GM12878 (cell line): ENCODE measurements around the gene POFUT2. TPM values are rescaled to one million over a fixed set of nuclear protein-coding genes. Genes with fewer than 3 reads are reported as not detected.

ENCODE experiments used
- ATAC-seq: fragments of 200-7000 bp; cut with Tn5 transposase; 3 replicates; pipeline ENCODE4 v1.9.1; 2020; ENCODE audit warnings: mild to moderate bottlenecking, moderate library complexity
- BruUV-seq: library from RNA; stranded (reverse); fragments of 400-500 nt; replicated peaks from 2 replicates; lab custom pipeline; 2021; lab: Mats Ljungman, UMichigan
- CTCF ChIA-PET: fragments of 300-600 bp; sonication (Branson Sonifier 250); formaldehyde crosslinking; extraction: SDS; loops from one replicate; lab custom pipeline; 2021; ENCODE audit warnings: inconsistent platforms; lab: Yijun Ruan, JAX
- POLR2A ChIA-PET: fragments of 350-600 bp; formaldehyde crosslinking; extraction: SDS; loops from one replicate; lab custom pipeline; 2021; ENCODE audit warnings: inconsistent platforms; lab: Charles Lee
- RAD21 ChIA-PET: fragments of 300-600 bp; sonication (Branson Sonifier 250); formaldehyde crosslinking; loops from one replicate; lab custom pipeline; 2023; ENCODE audit warnings: antibody characterized with exemption; ENCODE audit not compliant: unreplicated experiment; lab: Charles Lee
- SMC1A ChIA-PET: fragments of 300-600 bp; sonication (Branson Sonifier 250); formaldehyde crosslinking; loops from one replicate; lab custom pipeline; 2023; ENCODE audit not compliant: unreplicated experiment, uncharacterized antibody; lab: Charles Lee
- DNase-seq: peaks from one replicate; pipeline ENCODE4 v3.0.0-alpha.2; 2011; ENCODE audit warnings: low read depth, low spot score
- FAIRE-seq: peaks from 3 replicates; lab custom pipeline; 2011; peaks lifted over from hg19 to GRCh38; lab: Jason Lieb, UNC
- H2AFZ ChIP-seq: 2 replicates; pipeline ENCODE4 v1.6.0; 2011; ENCODE audit warnings: low read depth, low read length, control low read depth; ENCODE audit not compliant: control insufficient read depth
- H3K27ac ChIP-seq: 2 replicates; pipeline ENCODE4 v1.5.1; 2011; ENCODE audit warnings: control low read depth; ENCODE audit not compliant: control insufficient read depth, insufficient read depth
- H3K27me3 ChIP-seq, 2 experiments: replicated peaks in 1 of 2; 2 replicates each; pipeline versions ENCODE4 v1.6.0 to v1.6.1; 2011; ENCODE audit warnings: low read length in 1 of 2; ENCODE audit not compliant: control insufficient read depth in 2 of 2, insufficient read depth in 2 of 2
- H3K36me3 ChIP-seq, 2 experiments: 2 replicates each; pipeline ENCODE4 v1.5.1; 2011; ENCODE audit warnings: low read length in 1 of 2; ENCODE audit not compliant: control insufficient read depth in 2 of 2, insufficient read depth in 2 of 2
- H3K4me1 ChIP-seq: 2 replicates; pipeline ENCODE4 v1.6.1; 2011; ENCODE audit warnings: mild to moderate bottlenecking, low read length, moderate library complexity, mixed read lengths; ENCODE audit not compliant: control insufficient read depth, insufficient read depth
- H3K4me2 ChIP-seq: 2 replicates; pipeline ENCODE4 v1.6.0; 2011; ENCODE audit warnings: control low read depth; ENCODE audit not compliant: control insufficient read depth, insufficient read depth
- H3K4me3 ChIP-seq: fragments of 200-600 bp; sonication (generic); 2 replicates; pipeline ENCODE4 v1.5.1; 2016
- H3K79me2 ChIP-seq: 2 replicates; pipeline ENCODE4 v1.6.0; 2011; ENCODE audit warnings: low read length; ENCODE audit not compliant: control insufficient read depth, insufficient read depth
- H3K9ac ChIP-seq: 2 replicates; pipeline ENCODE4 v1.8.0; 2011; ENCODE audit warnings: low read length, control low read depth, mixed read lengths; ENCODE audit not compliant: control insufficient read depth, insufficient read depth
- H3K9me3 ChIP-seq: replicated peaks from 3 replicates; pipeline ENCODE4 v1.5.1; 2011; ENCODE audit warnings: mild to moderate bottlenecking, low read length; ENCODE audit not compliant: control insufficient read depth, insufficient read depth
- H4K20me1 ChIP-seq: 2 replicates; pipeline ENCODE4 v1.6.0; 2011; ENCODE audit not compliant: control insufficient read depth, insufficient read depth
- CEBPB ChIP-seq, 2 experiments: fragments of 150-350 bp in 1 of 2; IDR thresholded peaks; 2 replicates each; pipeline ENCODE4 v1.6.1; 2012 to 2014; ENCODE audit warnings: low read depth in 2 of 2, low read length in 2 of 2, borderline replicate concordance in 1 of 2, inconsistent platforms in 1 of 2
- EED ChIP-seq: sonication (generic); IDR thresholded peaks from 2 replicates; pipeline ENCODE4 v1.6.1; 2016; ENCODE audit warnings: antibody characterized with exemption, low read depth
- EZH2 ChIP-seq: IDR thresholded peaks from 2 replicates; pipeline ENCODE4 v1.6.1; 2012; ENCODE audit warnings: low read depth, mild to moderate bottlenecking, control low read depth, inconsistent platforms, low read length, borderline replicate concordance; ENCODE audit not compliant: control insufficient read depth
- HDGF ChIP-seq: fragments of 450-650 bp; IDR thresholded peaks from 2 replicates; pipeline ENCODE4 v1.6.1; 2016; ENCODE audit warnings: antibody characterized with exemption
- KDM1A ChIP-seq: fragments of 200-600 bp; sonication (generic); IDR thresholded peaks from 2 replicates; pipeline ENCODE4 v1.6.1; 2016; ENCODE audit warnings: borderline replicate concordance
- MXI1 ChIP-seq: fragments of 150-350 bp; IDR thresholded peaks from 2 replicates; pipeline ENCODE4 v1.6.1; 2011; ENCODE audit warnings: low read depth, mild to moderate bottlenecking, inconsistent platforms, low read length, improper control_type of control experiment
- POLR2AphosphoS5 ChIP-seq: IDR thresholded peaks from 2 replicates; pipeline ENCODE4 v1.6.1; 2011; ENCODE audit warnings: mild to moderate bottlenecking, low read length, inconsistent platforms
- POU2F2 ChIP-seq: IDR thresholded peaks from 3 replicates; pipeline ENCODE4 v1.6.1; 2011; ENCODE audit warnings: low read depth, mild to moderate bottlenecking, low read length, borderline replicate concordance
- RB1 ChIP-seq: fragments of 450-650 bp; formaldehyde crosslinking; IDR thresholded peaks from 2 replicates; pipeline ENCODE4 v1.6.1; 2017; ENCODE audit warnings: mild to moderate bottlenecking, borderline replicate concordance
- RUNX3 ChIP-seq: IDR thresholded peaks from 2 replicates; pipeline ENCODE4 v1.6.1; 2012; ENCODE audit warnings: low read length, inconsistent platforms
- SIX5 ChIP-seq: IDR thresholded peaks from 2 replicates; pipeline ENCODE4 v1.6.1; 2011; ENCODE audit warnings: mild to moderate bottlenecking, low read depth, low read length, moderate library complexity; ENCODE audit not compliant: severe bottlenecking
- SPI1 ChIP-seq: IDR thresholded peaks from 2 replicates; pipeline ENCODE4 v1.6.1; 2011; ENCODE audit warnings: low read depth, mild to moderate bottlenecking, low read length, moderate library complexity, borderline replicate concordance; ENCODE audit not compliant: insufficient read depth
- TCF3 ChIP-seq: IDR thresholded peaks from 2 replicates; pipeline ENCODE4 v1.6.1; 2012; ENCODE audit warnings: low read depth, mild to moderate bottlenecking, low read length, borderline replicate concordance; ENCODE audit not compliant: insufficient read depth
- WGBS: methylation state at CpG from one replicate; pipeline ENCODE4 v1.1.6; 2016; ENCODE audit warnings: low lambda C conversion rate; ENCODE audit not compliant: insufficient replicate concordance, insufficient coverage; ENCODE audit errors: missing lambda C conversion rate; 5-methylcytosine and 5-hydroxymethylcytosine counted together
- in situ Hi-C: fragments of 300-500 bp; cut with MboI; formaldehyde crosslinking; loops from 9 replicates; pipeline ENCODE4 v1.14.3; 2018; ENCODE audit warnings: mixed read lengths
- intact Hi-C: fragments of 100-400 bp; cut with micrococcal nuclease; formaldehyde crosslinking; loops from one replicate; pipeline ENCODE4 v1.14.2; 2022; ENCODE audit not compliant: unreplicated experiment
- polyA plus RNA-seq, 11 experiments: library from polyadenylated mRNA; depleted of rRNA in 4 of 11; unstranded in 6 of 11; stranded (reverse) in 5 of 11; fragments of >200 nt; fragmentation: Nextera tagmentation in 4 of 11; fragmentation: Illumina TruSeq in 1 of 11; extraction: Ambion mirVana in 4 of 11; extraction: Trizol in 1 of 11; gene quantifications; 1 replicate in 1 of 11; 2 replicates in 10 of 11; pipeline versions ENCODE4 v1.2.1 to v1.2.3, GENCODE V29; 2011 to 2016; ENCODE audit warnings: inconsistent platforms in 2 of 11, missing spikeins in 2 of 11, low read depth in 1 of 11
- total RNA-seq, 4 experiments: library from RNA; depleted of rRNA in 3 of 4; stranded (reverse); fragments of >200 nt in 3 of 4; fragmentation: Illumina TruSeq in 1 of 4; extraction: Trizol in 1 of 4; gene quantifications; 2 replicates each; pipeline versions ENCODE4 v1.2.1 to v1.2.3, GENCODE V29; 2013 to 2021
- TF ChIP-seq, protein P1 (sequence below): IDR thresholded peaks from 2 replicates; pipeline ENCODE4 v1.6.1; 2011; ENCODE audit warnings: low read depth, mild to moderate bottlenecking, low read length, moderate library complexity, borderline replicate concordance; ENCODE audit errors: extremely low read depth
- TF ChIP-seq, protein P2 (sequence below): IDR thresholded peaks from 2 replicates; pipeline ENCODE4 v1.6.1; 2011; ENCODE audit warnings: borderline replicate concordance, low read depth, mild to moderate bottlenecking, moderate library complexity, low read length; ENCODE audit not compliant: insufficient read depth, poor library complexity, severe bottlenecking
- TF ChIP-seq, protein P3 (sequence below): IDR thresholded peaks from 2 replicates; pipeline ENCODE4 v1.6.1; 2012; ENCODE audit warnings: mild to moderate bottlenecking, low read depth, low read length

Gene POFUT2
- total and polyA plus RNA-seq, 10 of the 15 experiments (the other 5 are each of a cell fraction or from before 2014, with no cell fraction given) = 1.2 to 15.1 (median 6.8) TPM

DNA sequence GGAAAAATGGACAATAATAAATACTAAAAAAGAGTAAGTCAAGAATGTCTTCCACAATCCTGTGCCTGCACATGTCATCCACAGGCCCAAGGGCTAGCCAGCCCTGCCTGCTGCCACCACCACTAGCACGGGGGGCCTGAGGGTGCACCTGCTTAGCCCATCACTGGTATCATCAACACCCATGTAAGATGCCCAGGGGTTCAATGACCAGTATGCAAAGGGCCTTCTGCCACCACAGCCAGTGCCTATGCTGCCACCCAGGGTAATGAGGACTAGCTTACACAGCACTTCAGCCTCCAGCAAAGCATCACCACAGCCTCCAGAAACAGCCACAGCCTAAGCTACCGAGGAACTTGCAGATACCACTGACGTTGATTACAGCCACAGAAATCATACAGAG is 46.3 kb downstream of the POFUT2 start (continued):
- TF ChIP-seq, protein P1, sequence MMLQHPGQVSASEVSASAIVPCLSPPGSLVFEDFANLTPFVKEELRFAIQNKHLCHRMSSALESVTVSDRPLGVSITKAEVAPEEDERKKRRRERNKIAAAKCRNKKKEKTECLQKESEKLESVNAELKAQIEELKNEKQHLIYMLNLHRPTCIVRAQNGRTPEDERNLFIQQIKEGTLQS = no peak

DNA sequence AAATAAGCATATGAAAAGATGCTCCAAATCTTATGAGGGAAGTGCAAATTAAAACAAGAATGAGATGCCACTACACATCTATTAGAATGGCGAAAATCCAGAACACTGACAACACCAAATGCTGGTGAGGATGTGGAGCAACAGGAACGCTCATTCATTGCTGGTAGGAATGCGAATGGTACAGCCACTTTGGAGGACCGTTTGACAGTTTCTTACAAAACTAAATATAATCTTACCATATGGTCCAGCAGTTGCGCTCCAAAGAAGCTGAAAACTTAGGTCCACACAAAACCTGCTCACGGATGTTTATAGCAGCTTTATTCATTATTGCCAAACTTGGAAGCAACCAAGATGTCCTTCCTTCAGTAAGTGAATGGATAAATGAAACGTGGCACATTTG is 50.3 kb downstream of the POFUT2 start:
- no peak overlapping the region for H3K9ac ChIP-seq
- H2AFZ ChIP-seq = no peak overlapping the region
- H3K4me3 ChIP-seq = no peak overlapping the region
- 23% methylated on average over 7 of the region's 7 CpGs for WGBS
- ChIA-PET POLR2A (no interaction called here), SMC1A (interaction anchor here (1.6 kb wide), 1 partner anchor 96 kb away, joined by 5 read pairs; no protein-coding TSS in a partner anchor), RAD21 (interaction anchor here (1.1 kb wide), 1 partner anchor 97 kb away, joined by 3 read pairs; no protein-coding TSS in a partner anchor), CTCF (interaction anchor here (1.7 kb wide), 1 partner anchor 99 kb away, joined by 7 read pairs; no protein-coding TSS in a partner anchor)
- DNase-seq (no peak), ATAC-seq (no peak), FAIRE-seq (no peak)
- H3K27ac ChIP-seq = no peak overlapping the region
- H4K20me1 ChIP-seq = no peaks in the 10 kb centered on the region
- no peaks in the 10 kb centered on the region for H3K9me3 ChIP-seq
- H3K27me3 ChIP-seq = no peaks in the 10 kb centered on the region
- H3K79me2 ChIP-seq = no peaks in the 10 kb centered on the region
- no peaks in the 10 kb centered on the region for H3K4me1 ChIP-seq
- in situ Hi-C loops = no loop called here
- BruUV-seq = no TSS peak
- intact Hi-C loops = loop anchor here (5.0 kb wide), 1 partner anchor 95 kb away; no protein-coding TSS in a partner anchor
- no peaks in the 10 kb centered on the region for H3K36me3 ChIP-seq
- H3K4me2 ChIP-seq = no peak overlapping the region
- TF ChIP-seq HDGF (no peak), CEBPB (IDR thresholded peaks at IDR 0.05; ENCODE audit: borderline replicate concordance in 1 of 2, low read depth in 2 of 2, low read length in 2 of 2) (no peak), POU2F2 (no peak), KDM1A (no peak), SIX5 (no peak), EED (no peak), MXI1 (no peak), SPI1 (no peak), EZH2 (no peak), RB1 (no peak), POLR2AphosphoS5 (no peak), TCF3 (no peak), RUNX3 (no peak)
- TF ChIP-seq, protein P2, sequence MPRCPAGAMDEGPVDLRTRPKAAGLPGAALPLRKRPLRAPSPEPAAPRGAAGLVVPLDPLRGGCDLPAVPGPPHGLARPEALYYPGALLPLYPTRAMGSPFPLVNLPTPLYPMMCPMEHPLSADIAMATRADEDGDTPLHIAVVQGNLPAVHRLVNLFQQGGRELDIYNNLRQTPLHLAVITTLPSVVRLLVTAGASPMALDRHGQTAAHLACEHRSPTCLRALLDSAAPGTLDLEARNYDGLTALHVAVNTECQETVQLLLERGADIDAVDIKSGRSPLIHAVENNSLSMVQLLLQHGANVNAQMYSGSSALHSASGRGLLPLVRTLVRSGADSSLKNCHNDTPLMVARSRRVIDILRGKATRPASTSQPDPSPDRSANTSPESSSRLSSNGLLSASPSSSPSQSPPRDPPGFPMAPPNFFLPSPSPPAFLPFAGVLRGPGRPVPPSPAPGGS = no peak
- TF ChIP-seq, protein P3, sequence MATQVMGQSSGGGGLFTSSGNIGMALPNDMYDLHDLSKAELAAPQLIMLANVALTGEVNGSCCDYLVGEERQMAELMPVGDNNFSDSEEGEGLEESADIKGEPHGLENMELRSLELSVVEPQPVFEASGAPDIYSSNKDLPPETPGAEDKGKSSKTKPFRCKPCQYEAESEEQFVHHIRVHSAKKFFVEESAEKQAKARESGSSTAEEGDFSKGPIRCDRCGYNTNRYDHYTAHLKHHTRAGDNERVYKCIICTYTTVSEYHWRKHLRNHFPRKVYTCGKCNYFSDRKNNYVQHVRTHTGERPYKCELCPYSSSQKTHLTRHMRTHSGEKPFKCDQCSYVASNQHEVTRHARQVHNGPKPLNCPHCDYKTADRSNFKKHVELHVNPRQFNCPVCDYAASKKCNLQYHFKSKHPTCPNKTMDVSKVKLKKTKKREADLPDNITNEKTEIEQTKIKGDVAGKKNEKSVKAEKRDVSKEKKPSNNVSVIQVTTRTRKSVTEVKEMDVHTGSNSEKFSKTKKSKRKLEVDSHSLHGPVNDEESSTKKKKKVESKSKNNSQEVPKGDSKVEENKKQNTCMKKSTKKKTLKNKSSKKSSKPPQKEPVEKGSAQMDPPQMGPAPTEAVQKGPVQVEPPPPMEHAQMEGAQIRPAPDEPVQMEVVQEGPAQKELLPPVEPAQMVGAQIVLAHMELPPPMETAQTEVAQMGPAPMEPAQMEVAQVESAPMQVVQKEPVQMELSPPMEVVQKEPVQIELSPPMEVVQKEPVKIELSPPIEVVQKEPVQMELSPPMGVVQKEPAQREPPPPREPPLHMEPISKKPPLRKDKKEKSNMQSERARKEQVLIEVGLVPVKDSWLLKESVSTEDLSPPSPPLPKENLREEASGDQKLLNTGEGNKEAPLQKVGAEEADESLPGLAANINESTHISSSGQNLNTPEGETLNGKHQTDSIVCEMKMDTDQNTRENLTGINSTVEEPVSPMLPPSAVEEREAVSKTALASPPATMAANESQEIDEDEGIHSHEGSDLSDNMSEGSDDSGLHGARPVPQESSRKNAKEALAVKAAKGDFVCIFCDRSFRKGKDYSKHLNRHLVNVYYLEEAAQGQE = no peak
